ENCODE measurements around the gene PRR19. TPM values are rescaled to one million over a fixed set of nuclear protein-coding genes. Genes with fewer than 3 reads are reported as not detected.

The PRR19 gene
- total RNA-seq, 1 donor = 0.86 TPM

- no peak for DNase-seq (ENCODE audit: low read depth)
- no peak for TF ChIP-seq CTCF (IDR thresholded peaks at IDR 0.05; ENCODE audit: insufficient read depth, low read depth, low read length)
- no peak overlapping the region for H3K4me3 ChIP-seq (ENCODE audit: low read depth, low read length)
These were observed 50.6 kb downstream of the PRR19 start for GRCh38 chr19:42352301-42353259.

DNA sequence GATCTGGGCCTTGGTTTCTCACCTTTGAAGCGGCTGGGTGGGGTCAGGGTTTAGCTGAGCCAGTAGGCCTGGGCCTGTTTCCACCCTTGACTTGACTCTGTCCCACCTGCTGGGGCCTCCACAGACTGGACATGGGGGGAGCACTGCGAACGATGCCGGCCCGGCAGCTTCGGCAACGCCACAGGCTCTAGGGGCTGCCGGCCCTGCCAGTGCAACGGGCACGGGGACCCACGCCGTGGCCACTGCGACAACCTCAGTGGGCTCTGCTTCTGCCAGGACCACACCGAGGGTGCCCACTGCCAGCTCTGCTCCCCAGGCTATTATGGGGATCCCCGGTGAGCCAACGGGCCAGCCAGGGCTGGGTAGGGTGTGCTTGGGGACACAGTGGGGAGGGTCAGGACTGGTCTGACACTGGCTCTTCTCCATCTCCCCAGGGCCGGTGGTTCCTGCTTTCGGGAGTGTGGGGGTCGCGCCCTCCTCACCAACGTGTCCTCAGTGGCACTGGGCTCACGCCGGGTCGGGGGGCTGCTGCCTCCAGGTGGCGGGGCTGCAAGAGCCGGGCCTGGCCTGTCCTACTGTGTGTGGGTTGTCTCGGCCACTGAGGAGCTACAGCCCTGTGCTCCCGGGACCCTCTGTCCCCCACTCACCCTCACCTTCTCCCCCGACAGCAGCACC, 51.5 kb downstream of the PRR19 start:
- H3K4me3 ChIP-seq (ENCODE audit: low read depth, low read length) = no peak overlapping the region
- no peak for TF ChIP-seq CTCF (IDR thresholded peaks at IDR 0.05; ENCODE audit: insufficient read depth, low read depth, low read length)
- no peak for DNase-seq (ENCODE audit: low read depth)

DNA sequence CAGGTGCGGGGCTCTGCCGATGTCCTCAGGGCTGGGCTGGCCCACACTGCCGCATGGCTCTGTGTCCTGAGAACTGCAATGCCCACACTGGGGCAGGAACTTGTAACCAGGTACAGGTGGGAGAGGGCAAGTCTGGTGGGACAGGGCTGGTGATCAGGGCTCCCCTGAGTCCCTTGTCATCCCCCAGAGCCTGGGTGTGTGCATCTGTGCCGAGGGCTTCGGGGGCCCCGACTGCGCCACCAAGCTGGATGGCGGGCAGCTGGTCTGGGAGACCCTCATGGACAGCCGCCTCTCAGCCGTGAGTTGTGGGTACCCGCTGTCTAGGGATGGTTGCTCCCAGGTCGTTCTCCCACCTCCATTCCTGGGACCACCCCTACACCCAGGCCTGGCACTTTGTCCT, 54.0 kb downstream of the PRR19 start:
- no peak for DNase-seq (ENCODE audit: low read depth)
- TF ChIP-seq CTCF (IDR thresholded peaks at IDR 0.05; ENCODE audit: insufficient read depth, low read depth, low read length) = no peak
- no peak overlapping the region for H3K4me3 ChIP-seq (ENCODE audit: low read depth, low read length)

DNA sequence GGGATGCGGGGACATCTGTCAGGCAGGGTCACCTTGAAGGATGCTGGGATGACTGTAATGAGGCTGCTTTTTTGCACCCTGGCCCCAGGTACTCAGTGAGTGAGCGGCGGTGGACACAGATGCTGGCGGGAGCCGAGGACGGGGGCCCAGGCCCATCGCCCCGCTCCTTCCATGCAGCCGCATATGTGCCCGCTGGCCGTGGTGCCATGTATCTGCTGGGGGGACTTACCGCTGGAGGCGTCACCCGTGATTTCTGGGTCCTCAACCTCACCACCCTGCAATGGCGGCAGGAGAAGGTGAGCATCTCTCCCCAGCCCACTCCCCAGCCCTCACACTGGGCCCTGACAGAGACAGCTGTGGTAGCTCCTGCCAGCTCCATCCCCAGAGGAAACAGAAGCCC, 54.8 kb downstream of the PRR19 start:
- no peak for DNase-seq (ENCODE audit: low read depth)
- TF ChIP-seq CTCF (IDR thresholded peaks at IDR 0.05; ENCODE audit: insufficient read depth, low read depth, low read length) = no peak

GRCh38 chr19:42357290-42357689, 55.4 kb downstream of the PRR19 start:
- no peak for TF ChIP-seq CTCF (IDR thresholded peaks at IDR 0.05; ENCODE audit: insufficient read depth, low read depth, low read length)
- no peak overlapping the region for H3K4me3 ChIP-seq (ENCODE audit: low read depth, low read length)
- no peak for DNase-seq (ENCODE audit: low read depth)

More for the DNA sequence above, 54.8 kb downstream of the PRR19 start:
- H3K4me3 ChIP-seq (ENCODE audit: low read depth, low read length) = no peak overlapping the region

Small RNA genes within 50 kb of the gene (small RNA-seq; reads per million reads assigned to genes)
- not detected for gene MIR8077

Other genes with a start within 250 kb of the PRR19 start
- gene GRIK5, start 231.9 kb upstream of the PRR19 start, total RNA-seq = not detected in 2 replicates
- 13.5 and 19.0 TPM in 2 replicates for gene ZNF574, start 226.0 kb upstream of the PRR19 start, total RNA-seq
- 1.3 and 1.9 TPM in 2 replicates for gene POU2F2, start 169.7 kb upstream of the PRR19 start, total RNA-seq
- gene DEDD2, start 84.5 kb upstream of the PRR19 start, total RNA-seq = 14.8 and 15.1 TPM in 2 replicates
- 14.8 and 20.3 TPM in 2 replicates for gene ZNF526, start 81.8 kb upstream of the PRR19 start, total RNA-seq
- 16.8 and 21.2 TPM in 2 replicates for gene GSK3A, start 59.5 kb upstream of the PRR19 start, total RNA-seq
- 27.6 and 32.5 TPM in 2 replicates for gene ERF, start 47.0 kb upstream of the PRR19 start, total RNA-seq
- 23.7 and 26.7 TPM in 2 replicates for gene CIC, start 32.9 kb upstream of the PRR19 start, total RNA-seq
- gene PAFAH1B3, start 492 bp downstream of the PRR19 start, total RNA-seq = 28.5 and 48.0 TPM in 2 replicates
- gene TMEM145, start 11.2 kb downstream of the PRR19 start, total RNA-seq = not detected in 2 replicates
- gene MEGF8, start 23.5 kb downstream of the PRR19 start, total RNA-seq = 21.2 and 22.2 TPM in 2 replicates
- gene CNFN, start 88.2 kb downstream of the PRR19 start, total RNA-seq = 0.32 TPM in 1 of 2 replicates, not detected in the other
- 2.3 and 3.0 TPM in 2 replicates for gene LIPE, start 125.3 kb downstream of the PRR19 start, total RNA-seq
- not detected in 2 replicates for gene CXCL17, start 140.8 kb downstream of the PRR19 start, total RNA-seq
- gene CEACAM1, start 226.3 kb downstream of the PRR19 start, total RNA-seq = under 0.01 and 0.97 TPM in 2 replicates